HG03575 (cell line): ENCODE measurements around the gene COQ8A.

Experiments used
- ATAC-seq: cut with Tn5 transposase; IDR thresholded peaks from one replicate; pipeline ENCODE4 v1.9.1; 2021; ENCODE audit not compliant: unreplicated experiment, insufficient number of reproducible peaks, low FRiP score; ENCODE audit errors: extremely low read depth

Gene COQ8A

DNA sequence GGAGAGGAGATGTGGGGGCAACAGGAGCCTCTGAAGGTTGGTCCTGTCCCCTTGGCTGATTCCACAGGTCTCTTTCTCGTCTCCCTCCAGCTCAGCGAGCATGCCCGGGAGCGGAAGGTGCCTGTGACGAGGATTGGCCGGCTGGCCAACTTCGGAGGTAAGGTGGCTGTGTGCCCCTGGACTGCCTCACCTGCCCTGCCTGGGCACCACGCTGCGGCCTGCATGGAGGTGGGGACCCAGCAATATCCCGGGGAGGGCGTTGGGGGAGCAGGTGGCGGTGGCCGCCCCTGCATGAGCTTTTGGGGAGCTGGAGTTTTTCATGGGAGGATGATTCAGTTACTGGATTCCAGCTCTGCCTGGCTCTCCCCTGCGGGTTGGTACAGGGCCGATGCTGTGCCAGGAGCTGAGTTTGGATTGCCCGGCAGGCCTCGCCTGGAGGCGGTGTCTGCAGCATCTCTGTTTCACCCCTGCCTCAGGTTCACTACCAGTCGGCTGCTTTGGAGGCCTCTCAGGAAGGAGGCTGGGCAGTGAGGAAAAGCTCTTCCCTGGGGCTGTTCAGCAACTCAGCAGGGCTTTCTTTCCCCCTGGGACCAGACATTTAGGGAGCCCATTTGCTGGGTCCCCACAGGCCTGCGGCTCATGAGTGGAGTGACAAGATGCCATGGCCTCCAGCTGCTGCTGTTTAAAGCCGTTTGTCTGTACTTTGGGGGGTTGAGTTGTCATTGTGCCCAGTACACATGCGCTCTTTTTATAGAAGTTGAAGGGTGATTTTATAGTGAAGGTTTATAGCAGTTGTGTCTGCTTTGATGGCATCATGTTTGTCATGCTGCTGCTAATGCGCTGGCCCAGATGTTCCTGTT, 25.7 kb downstream of the COQ8A start:
- ATAC-seq = no peak

DNA sequence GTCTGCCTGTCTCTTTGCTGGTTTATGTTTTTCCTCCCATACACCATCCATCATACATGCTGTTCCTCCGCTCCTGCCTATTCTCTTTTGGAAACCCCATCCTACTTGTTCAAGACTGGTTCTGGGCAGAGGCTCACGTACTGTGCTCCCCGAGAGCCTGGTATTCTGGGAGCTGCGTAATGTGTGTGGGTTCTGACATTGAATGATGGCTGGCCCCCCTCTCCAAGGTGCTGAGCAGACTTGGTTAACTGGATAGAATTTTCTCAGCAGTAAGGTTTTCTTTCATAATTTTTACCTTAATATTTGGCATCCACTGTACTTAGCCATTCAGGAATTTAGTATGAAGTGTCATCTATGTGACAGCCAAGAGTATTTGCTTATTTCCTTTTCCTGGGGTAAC, 26.6 kb downstream of the COQ8A start:
- ATAC-seq = no peak

DNA sequence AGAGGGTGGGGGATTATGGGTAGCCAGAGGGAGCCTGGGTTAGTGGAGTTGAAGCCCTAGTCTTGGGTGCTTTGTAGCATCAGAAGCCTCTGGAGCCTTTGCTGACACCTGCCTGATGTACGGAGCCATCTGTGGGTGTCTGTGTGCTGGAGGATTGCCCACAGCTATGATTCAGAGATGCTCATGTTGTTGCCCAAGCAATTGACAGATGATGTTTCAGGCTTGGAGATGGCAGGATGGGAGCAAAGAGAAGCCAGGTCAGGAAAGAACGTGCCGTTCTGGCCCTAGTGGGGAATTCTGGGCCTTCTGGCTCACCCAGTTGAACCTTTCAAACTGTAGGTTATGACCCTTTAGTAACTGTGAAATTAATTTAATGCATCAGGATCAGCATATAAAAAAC, 27.6 kb downstream of the COQ8A start:
- no peak for ATAC-seq

DNA sequence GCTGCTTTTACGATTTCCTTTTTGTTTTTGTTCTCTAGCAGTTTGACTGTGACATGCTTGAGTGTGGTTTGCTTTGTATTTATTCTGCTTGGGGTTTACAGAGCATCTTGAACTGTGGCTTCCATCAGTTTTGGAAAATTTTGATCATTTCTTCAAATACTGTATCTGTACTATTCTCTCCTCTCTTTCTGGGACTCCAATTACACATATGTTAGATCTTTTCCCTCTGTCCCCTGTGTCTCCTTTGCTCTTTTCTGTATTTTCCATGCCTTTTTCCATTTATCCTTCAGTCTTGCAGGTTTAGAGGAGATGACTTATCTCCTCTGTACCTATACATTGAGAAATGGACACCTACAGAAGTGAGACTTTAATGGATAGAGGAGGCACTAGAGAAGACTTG, 31.7 kb downstream of the COQ8A start:
- ATAC-seq = no peak

DNA sequence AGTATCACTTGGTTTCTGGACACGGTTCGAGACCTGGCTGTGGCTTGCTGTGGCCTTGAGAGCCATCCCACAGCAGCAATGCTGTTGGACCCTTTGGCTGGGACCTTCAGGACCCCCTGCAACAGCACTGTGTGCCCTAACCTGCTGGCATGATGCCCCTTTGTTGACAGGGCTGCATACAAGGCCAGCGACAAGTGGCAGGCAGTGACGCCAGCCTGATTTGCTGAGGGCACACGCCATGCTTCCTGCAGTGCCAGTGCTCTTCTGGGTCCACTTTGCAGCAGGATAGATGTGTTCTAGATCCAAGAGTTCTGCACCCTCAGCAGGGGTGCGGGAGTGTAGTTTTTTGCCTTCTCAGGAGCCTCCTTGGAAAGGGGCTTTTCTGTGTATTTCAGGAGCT, 32.8 kb downstream of the COQ8A start:
- no peak for ATAC-seq

DNA sequence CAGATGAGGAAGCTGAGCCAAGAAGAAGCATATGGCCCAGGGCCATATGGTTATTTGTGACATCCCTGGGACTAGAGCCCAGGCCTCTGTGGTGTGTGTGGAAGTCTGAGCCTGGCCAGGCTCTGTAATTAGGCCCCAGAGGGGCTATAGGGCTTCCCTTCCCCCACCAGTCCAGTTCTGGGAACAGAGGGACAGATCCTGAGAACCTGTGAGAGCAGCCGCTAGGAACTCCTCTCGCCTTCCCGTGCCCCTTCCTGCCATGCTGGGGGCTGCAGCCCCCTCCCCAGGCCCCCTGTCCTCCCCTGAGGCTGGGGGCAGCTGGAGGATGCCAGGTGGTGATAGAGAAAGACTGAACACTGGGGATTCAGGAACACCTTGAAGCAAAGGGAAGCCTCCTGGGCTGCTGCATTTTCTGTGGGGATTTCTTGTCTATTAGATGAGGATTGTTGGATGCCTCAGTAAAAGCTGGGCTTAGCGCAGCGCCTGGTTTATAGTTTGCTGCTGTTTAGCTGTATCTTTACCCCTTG, 33.3 kb downstream of the COQ8A start:
- no peak for ATAC-seq

DNA sequence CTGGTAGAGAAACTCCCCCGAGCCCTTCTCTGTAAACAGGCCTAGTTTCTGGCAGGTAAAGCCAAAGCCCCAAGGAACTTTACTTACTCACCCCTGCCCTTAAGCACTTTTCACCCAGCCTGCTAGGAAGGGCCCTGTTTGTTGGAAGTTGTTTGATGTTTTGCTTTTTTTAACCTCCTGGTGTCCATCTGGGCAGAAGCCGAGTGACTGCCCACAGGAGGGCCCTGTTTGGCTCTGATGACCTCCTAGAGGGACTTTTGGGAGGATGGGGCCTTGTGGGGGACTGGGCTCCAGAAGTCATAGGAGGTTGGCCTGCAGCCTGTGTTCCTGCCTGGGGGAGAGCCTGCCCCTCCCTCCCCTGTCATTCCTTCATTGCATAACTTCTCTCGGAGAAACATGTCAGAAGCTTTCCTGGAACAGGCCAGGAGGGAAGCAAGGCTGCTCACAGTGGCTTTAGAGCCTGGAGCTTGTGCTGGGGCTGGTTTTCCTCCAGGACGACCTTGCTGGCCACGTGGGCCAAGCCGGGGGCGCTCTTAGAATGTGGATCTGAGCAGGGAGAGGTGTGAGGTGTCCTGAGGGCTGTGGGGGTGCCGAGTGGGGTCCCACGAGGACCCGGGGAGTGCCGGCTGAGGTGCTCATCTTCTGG, 33.9 kb downstream of the COQ8A start:
- no peak for ATAC-seq

DNA sequence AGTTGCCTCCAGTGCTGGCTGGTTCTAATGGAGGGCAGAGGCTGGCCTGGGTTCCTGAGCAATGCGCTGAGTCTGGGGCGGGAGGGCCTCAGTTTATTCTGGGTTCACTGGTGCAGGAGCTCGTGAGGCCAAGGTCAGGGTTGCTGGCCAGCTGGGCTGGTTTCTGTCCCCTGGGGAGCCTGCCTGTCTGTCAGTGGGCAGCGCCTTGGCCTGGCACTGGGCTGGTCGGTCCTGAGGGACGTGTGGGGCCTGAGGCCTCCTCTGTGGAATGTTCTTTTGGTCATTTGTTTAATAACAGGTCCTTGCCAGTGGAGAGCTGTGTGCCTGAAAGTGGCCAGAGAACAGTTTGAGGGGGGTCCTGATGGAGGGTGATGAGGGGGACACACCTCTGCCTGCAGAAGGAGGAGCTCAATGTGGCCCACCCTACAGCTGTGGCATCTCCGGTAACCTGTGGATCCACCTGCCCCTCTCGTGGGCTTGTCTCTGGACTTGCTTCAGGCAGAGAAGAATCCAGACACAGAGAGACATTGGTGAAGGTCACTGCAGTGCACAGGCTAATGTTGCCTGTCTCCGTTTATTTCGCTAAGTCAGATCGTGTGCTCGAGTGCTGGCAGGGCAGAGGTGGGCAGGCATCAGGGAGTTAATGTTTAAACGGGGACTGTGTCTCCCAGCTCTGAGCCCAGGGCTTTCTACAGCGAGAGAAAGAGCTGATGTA, 34.6 kb downstream of the COQ8A start:
- ATAC-seq = no peak

DNA sequence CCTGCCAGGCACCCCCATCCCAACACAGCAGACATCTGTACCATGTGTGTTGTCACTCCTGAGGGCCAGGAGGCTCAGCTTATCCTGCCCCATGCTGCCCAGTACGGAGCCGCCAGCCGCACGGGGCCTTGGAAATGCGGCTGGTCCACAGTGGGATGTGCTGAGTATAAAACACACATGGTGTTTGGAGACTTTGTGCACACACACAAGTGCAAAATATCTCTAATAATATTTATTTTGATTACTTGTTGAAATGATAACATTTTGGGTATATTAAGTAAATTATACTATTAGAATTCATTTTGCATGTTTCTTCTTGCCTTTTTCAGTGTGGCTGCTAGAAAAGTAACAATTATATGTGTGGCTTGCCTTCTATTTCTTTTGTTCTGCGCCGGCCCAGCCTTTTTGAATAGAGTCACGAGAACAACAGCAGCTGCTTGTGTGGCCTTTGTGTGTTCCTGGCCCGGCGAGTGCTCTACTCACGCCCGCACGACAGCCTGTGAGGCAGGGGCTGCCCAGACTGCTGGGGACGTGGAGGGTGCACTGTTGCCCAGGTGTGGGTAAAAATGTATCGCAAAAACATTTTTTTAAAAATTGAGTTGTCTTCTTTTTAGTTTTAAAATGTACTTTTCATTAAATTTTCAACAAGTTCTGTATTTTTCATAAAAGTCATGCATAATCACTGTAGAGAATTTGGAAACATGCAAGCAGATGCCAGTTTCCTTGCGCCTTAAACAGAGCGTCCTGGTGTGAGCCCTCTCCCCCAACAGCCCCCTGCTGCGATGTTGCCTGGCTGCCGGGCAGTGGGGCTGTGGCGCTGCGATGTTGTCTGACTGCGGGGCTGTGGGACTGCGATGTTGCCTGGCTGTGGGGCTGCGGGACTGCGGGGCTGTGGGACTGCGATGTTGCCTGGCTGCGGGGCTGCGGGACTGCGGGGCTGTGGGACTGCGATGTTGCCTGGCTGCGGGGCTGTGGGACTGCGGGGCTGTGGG, 35.5 kb downstream of the COQ8A start:
- ATAC-seq = no peak

DNA sequence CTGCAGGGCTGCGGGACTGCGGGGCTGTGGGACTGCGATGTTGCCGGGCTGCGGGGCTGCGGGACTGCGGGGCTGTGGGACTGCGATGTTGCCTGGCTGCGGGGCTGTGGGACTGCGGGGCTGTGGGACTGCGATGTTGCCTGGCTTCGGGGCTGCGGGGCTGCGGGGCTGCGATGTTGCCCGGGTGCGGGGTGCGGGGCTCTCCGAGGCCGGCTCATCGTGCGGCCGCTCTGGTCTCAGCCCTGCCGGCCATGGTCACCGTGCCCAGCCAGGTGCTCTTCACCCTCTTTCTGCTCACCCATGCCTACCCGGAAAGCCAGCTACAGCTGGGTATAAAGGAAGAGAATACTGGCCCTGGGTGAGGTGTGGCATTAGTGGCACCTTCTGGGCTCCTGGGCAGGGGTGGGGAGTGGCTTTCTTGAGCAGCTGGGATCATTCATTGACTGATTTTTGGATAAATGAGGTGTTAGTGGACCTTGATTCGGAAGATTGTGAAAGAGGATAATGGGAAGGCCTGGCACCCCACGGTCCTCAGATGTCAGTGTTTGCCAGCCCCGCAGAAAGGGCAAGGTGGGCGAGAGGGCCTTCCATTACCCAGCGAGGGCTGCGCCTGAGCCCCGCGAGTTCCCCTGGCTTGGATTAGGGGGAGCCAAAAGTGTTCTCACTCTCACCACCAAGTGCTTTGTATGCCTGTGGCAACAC, 36.3 kb downstream of the COQ8A start:
- ATAC-seq = no peak

DNA sequence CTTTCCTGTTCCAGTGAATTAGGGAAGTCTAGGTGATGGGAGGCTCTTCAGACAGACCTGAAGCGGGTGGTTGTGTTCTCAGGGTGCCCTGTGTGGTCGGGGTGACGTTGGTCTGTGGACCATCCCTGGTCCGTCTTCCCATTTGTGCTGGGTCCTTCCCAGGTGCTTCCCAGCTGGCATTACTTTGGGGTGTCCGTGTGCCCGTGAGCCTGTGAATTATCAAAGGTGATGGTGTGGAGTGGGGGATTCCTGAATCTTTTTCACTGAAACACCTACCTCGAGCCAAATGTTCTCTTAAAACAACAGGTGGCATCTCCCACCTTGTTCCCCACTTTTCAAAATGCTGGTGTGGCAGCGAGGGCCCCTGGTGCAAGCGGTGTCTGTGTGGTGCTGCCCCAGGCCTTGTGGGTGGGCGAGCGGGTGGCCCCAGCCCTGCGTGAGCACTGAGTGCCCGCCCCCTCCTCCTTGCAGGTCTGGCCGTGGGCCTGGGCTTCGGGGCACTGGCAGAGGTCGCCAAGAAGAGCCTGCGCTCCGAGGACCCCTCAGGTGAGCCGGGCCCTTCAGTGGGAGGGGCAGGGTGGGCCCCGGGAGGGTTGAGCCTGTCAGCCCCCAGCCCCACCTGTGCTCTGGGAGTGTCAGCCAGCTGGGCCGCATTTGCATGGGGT, 37.0 kb downstream of the COQ8A start:
- ATAC-seq = no peak

DNA sequence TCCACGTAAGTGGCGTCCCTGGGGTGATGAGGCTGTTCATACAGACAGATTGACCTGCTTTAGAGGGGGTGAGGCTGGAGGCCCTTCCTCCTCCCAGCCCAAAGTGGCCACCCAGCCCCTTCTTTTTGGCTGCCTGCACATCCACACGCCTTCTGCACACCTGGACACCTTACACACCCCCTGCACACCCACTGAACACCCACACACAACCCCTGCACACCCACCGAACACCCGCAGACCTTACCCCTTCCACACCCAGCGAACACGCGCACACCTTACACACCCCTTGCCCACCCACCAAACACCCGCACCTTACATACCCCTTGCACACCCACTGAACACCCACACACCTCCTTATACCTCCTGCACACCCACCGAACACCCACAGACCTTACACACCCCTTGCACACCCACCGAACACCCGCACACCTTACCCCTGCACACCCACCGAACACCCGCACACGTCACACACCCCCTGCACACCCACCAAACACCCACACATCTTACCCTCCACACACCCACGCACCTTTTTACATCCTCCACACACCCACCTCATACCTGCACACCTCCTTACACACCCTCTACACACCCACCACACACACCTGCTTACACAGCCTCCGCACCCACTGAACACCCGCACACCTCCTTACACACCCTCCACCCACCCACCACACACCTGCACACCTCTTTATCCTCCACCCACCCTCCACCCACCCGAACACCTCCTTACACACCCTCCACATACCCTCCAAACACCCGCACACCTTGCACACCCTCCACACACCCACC, 37.7 kb downstream of the COQ8A start:
- no peak for ATAC-seq

DNA sequence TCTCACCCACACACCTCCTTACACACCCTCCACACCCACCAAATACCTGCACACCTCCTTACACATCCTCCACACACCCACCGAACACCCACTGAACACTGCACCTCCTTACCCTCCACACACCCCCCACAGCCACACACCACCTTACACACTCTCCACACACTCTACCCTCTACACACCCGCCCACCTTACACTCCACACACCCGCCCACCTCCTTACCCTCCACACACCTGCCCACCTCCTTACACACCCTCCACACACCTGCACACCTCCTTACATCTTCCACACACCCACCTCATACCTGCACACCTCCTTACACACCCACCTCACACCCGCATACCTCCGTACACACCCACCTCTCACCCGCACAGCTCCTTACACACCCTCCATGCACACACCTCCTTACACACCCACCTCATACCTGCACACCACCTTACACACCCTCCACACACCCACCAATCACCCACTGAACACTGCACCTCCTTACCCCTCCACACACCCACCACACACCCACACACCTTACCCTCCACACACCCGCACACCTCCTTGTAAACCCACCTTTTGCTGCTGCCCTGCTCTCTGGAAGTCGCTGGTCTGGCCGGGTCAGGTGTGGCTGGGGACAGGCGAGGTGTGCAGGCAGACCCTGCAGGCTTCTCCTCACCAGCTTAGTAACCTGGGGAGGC, 38.5 kb downstream of the COQ8A start:
- no peak for ATAC-seq

DNA sequence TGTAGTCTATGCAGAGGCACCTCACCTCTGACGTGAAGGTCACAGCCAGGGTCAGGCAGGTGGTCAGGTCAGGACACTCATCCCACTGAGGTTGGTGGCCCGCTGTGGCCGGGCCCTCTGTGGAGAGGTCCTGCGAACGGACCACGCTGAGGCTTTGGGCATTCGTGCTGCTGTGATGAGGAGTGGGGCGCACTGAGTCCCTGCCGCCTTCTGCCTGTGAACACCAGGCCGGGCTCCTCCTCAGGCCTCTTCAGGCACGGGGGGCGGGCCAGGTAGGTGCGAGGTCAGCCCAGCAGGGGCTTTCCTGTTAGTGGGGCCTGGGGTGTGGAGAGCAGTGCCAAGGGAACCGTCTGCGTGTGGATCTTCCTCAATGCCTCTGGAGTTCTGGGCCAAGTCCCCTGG, 39.0 kb downstream of the COQ8A start:
- ATAC-seq = no peak

DNA sequence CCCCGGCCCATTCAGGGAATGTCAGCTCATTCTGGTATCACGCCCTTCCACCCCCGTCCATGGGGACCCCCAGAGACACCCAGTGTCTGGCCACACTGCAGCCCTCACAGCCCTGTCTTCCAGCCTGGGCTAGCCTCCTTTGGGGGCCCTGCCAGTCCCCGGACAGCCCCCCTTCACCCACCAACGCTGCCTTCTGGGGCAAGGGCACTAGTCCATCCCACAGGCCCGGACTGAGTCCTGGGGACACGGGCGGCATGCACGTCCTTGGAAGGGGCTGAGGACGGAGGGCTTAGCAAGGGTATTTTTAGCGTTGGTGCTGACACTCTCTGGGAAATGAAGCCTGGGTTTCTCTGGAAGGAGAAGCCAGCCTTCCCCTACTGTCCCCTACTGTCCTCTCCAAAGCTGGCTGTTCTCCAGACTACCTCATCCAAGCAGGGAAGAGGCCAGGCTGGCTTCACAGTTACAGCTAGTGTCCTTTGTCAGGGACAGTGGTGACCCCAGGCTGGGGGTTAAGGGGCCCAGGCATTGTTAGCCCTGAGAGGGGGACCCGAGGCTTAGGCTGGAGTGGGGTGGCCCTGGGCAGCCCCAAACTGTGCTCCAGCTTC, 39.5 kb downstream of the COQ8A start:
- ATAC-seq = no peak

DNA sequence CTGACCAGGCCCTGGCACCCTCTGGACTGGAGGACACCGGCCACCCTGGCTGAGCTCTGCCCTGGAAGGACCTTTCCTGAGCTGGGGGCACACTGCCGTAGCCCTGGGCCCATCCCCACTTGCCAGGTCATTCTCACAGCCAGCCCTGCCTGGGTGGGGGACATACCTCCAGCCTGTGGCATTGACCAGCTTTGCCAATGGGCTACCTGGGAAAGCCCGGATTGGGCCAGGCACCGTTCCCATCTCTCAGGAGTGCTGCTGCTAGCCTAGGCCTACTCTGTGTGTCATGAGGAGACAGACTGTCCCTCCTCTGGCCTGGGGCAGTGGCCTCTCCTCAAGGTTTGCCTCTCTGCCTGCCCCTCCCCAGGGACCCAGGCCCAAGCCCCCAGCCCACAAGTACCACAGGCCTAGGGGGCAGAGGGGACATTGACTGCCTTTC, 40.0 kb downstream of the COQ8A start:
- ATAC-seq = no peak
